Measurements from ENCODE around the gene PPP2R2B.

DNA sequence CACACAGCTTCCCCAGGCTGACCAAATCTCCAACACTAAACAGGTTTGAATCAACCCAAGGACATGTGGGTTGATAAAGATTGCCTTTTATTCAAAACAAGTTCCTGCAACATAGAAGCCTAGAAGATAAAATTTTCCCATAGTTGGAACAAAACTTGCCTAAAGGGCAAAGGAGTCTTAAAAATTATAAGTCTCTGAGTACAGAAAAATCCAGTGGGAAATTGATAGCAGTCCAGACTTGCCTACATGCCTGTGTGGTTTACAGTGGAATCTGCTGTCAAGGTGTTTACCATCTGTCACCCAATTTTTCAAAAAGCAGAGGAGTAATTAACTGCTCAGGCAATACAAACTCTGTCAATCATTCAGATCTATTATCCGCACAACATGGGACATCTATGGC is 168.2 kb downstream of the PPP2R2B start:
- TF ChIP-seq CTCF (IDR thresholded peaks at IDR 0.05) (no peak), EP300 (IDR thresholded peaks at IDR 0.05) (no peak), POLR2A (IDR thresholded peaks at IDR 0.05) (no peak)
